ENCODE results near the gene H3-3A.

DNA sequence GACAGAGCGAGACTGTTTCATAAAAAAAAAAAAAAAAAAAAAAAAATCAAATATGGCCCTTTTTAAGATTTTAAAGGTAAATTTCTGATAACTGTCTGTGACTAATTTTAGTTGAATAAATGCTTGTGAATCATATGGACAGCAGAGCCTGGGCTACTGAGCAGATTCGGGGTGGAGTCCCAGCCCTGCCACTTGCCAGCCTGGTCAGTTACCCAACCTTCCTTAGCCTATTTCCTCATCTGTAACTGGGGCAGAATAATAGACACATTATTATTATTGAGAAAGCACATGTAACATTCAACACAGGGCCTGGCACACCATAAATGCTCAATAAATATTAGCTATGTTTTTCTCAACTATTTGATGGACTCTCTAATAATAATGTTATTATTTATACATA, 11.2 kb upstream of the H3-3A start:
- TF ChIP-seq, protein P1, sequence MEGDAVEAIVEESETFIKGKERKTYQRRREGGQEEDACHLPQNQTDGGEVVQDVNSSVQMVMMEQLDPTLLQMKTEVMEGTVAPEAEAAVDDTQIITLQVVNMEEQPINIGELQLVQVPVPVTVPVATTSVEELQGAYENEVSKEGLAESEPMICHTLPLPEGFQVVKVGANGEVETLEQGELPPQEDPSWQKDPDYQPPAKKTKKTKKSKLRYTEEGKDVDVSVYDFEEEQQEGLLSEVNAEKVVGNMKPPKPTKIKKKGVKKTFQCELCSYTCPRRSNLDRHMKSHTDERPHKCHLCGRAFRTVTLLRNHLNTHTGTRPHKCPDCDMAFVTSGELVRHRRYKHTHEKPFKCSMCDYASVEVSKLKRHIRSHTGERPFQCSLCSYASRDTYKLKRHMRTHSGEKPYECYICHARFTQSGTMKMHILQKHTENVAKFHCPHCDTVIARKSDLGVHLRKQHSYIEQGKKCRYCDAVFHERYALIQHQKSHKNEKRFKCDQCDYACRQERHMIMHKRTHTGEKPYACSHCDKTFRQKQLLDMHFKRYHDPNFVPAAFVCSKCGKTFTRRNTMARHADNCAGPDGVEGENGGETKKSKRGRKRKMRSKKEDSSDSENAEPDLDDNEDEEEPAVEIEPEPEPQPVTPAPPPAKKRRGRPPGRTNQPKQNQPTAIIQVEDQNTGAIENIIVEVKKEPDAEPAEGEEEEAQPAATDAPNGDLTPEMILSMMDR (IDR thresholded peaks at IDR 0.05; ENCODE audit: insufficient read depth, low read length), result no peak
- TF ChIP-seq, protein P2, sequence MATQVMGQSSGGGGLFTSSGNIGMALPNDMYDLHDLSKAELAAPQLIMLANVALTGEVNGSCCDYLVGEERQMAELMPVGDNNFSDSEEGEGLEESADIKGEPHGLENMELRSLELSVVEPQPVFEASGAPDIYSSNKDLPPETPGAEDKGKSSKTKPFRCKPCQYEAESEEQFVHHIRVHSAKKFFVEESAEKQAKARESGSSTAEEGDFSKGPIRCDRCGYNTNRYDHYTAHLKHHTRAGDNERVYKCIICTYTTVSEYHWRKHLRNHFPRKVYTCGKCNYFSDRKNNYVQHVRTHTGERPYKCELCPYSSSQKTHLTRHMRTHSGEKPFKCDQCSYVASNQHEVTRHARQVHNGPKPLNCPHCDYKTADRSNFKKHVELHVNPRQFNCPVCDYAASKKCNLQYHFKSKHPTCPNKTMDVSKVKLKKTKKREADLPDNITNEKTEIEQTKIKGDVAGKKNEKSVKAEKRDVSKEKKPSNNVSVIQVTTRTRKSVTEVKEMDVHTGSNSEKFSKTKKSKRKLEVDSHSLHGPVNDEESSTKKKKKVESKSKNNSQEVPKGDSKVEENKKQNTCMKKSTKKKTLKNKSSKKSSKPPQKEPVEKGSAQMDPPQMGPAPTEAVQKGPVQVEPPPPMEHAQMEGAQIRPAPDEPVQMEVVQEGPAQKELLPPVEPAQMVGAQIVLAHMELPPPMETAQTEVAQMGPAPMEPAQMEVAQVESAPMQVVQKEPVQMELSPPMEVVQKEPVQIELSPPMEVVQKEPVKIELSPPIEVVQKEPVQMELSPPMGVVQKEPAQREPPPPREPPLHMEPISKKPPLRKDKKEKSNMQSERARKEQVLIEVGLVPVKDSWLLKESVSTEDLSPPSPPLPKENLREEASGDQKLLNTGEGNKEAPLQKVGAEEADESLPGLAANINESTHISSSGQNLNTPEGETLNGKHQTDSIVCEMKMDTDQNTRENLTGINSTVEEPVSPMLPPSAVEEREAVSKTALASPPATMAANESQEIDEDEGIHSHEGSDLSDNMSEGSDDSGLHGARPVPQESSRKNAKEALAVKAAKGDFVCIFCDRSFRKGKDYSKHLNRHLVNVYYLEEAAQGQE (IDR thresholded peaks at IDR 0.05; ENCODE audit: insufficient replicate concordance, low read depth), result no peak

All from HL-60 (cell line).